GM18519 (cell line): Measurements from ENCODE around the gene OR2D2.
A peak's percentile ranks its signal among the peaks of the same experiment; 100 is the strongest.
"Not testable (repeated sequence)": the region's sequence is repeated elsewhere in the genome, so short reads cannot be mapped to it uniquely, and the experiment has no call there.

ENCODE experiments used
- ATAC-seq: cut with Tn5 transposase; IDR thresholded peaks from one replicate; pipeline ENCODE4 v1.9.1; 2021; ENCODE audit warnings: mild to moderate bottlenecking, moderate library complexity; ENCODE audit not compliant: unreplicated experiment, low FRiP score

Gene OR2D2

GRCh38 chr11:6887711-6888110 is 4.6 kb downstream of the OR2D2 start:
- not testable (repeated sequence) for ATAC-seq

GRCh38 chr11:6882751-6883150 is 9.5 kb downstream of the OR2D2 start:
- ATAC-seq = no peak

- no peak for ATAC-seq
Observed at GRCh38 chr11:6876914-6877313, 15.4 kb downstream of the OR2D2 start.

GRCh38 chr11:6876325-6876724 is 16.0 kb downstream of the OR2D2 start, which contains the start of gene OR10A4:
TSS of gene OR10A4 (plus strand) at chr11:6876625. CDS start at chr11:6876648, 23 bp downstream.
- ATAC-seq = no peak

- ATAC-seq = no peak
Observed at GRCh38 chr11:6875761-6876160, 16.5 kb downstream of the OR2D2 start.

GRCh38 chr11:6871278-6871677 is 21.0 kb downstream of the OR2D2 start:
- ATAC-seq = no peak

GRCh38 chr11:6864438-6864837 is 27.9 kb downstream of the OR2D2 start:
- no peak for ATAC-seq

- no peak for ATAC-seq
Observed at GRCh38 chr11:6862961-6863360, 29.3 kb downstream of the OR2D2 start, which contains the start of gene OR10A2. TSS of gene OR10A2 (plus strand) at chr11:6863057. CDS start at chr11:6869755, 6,698 bp downstream.

GRCh38 chr11:6856871-6857270 is 35.4 kb downstream of the OR2D2 start:
- peak; percentile 83 for ATAC-seq

- ATAC-seq = no peak
Observed at GRCh38 chr11:6855971-6856541, 36.2 kb downstream of the OR2D2 start.

GRCh38 chr11:6854801-6855200 is 37.5 kb downstream of the OR2D2 start:
- not testable (repeated sequence) for ATAC-seq

GRCh38 chr11:6850526-6850925 is 41.8 kb downstream of the OR2D2 start:
- no peak for ATAC-seq

GRCh38 chr11:6845383-6845782 is 46.9 kb downstream of the OR2D2 start, which contains the start of gene OR10A5:
TSS of gene OR10A5 (plus strand) at chr11:6845683. CDS start at chr11:6845683, 0 bp downstream.
- no peak for ATAC-seq

- ATAC-seq = no peak
Observed at GRCh38 chr11:6844356-6844755, 47.9 kb downstream of the OR2D2 start.

- no peak for ATAC-seq
Observed at GRCh38 chr11:6843670-6844069, 48.6 kb downstream of the OR2D2 start.

GRCh38 chr11:6841694-6842093 is 50.6 kb downstream of the OR2D2 start:
- ATAC-seq = no peak
